IMR-90 (cell line): ENCODE measurements around the gene TTC21A. TPM values are rescaled to one million over a fixed set of nuclear protein-coding genes. Genes with fewer than 3 reads are reported as not detected.
A peak's percentile ranks its signal among the peaks of the same experiment; 100 is the strongest.

Experiments used
- CHD1 ChIP-seq: IDR thresholded peaks from 2 replicates; pipeline ENCODE4 v1.6.1; 2012; ENCODE audit warnings: low read depth, low read length, improper control_type of control experiment
- CTCF ChIP-seq: conservative IDR thresholded peaks from 2 replicates; pipeline ENCODE4 v1.5.1; 2012; ENCODE audit warnings: mild to moderate bottlenecking, low read depth, low read length, improper control_type of control experiment
- POLR2A ChIP-seq: IDR thresholded peaks from 2 replicates; pipeline ENCODE4 v1.6.1; 2012; ENCODE audit warnings: mild to moderate bottlenecking, low read depth, low read length
- RFX5 ChIP-seq: IDR thresholded peaks from 2 replicates; pipeline ENCODE4 v1.8.0; 2012; ENCODE audit warnings: low read depth, mild to moderate bottlenecking, low read length, moderate library complexity
- polyA plus RNA-seq, 3 experiments: library from polyadenylated mRNA; depleted of rRNA; stranded (reverse); fragments of >200 nt; gene quantifications; 2 replicates each; pipeline ENCODE4 v1.2.3, GENCODE V29; 2012; ENCODE audit warnings: low replicate concordance in 1 of 3
- total RNA-seq: library from RNA; depleted of rRNA; stranded (reverse); fragments of >200 nt; gene quantifications from 2 replicates; pipeline ENCODE4 v1.2.3, GENCODE V29; 2012

The TTC21A gene
- total and polyA plus RNA-seq, 2 of the 4 experiments (the other 2 are of a cell fraction), result 0.90 to 1.8 TPM

GRCh38 chr3:39146611-39147591 lies 39.4 kb downstream of the TTC21A start (continued):
- TF ChIP-seq CTCF (no peak), POLR2A (peak; percentile 67; the same call in 1 of the 2 replicates), CHD1 (peak; percentile 45; the same call in 1 of the 2 replicates), RFX5 (no peak)
